Spleen (tissue), 7 donors: ENCODE measurements around the gene RRH.

ENCODE experiments used
- POLR2A ChIP-seq, 3 donors: fragments of 450-650 bp; IDR thresholded peaks; one replicate each; pipeline ENCODE4 v1.5.1; 2017; ENCODE audit warnings: antibody characterized with exemption in 3 of 3, mild to moderate bottlenecking in 1 of 3
- TF ChIP-seq, protein P1 (sequence below), 11 experiments: fragments of 200-600 bp in 7 of 11; fragments of 450-650 bp in 4 of 11; sonication (generic) in 4 of 11; IDR thresholded peaks in 8 of 11; conservative IDR thresholded peaks in 3 of 11; 1 replicate in 7 of 11; 2 replicates in 4 of 11; pipeline versions ENCODE4 v1.4.0 to v1.8.0; 2016 to 2021; ENCODE audit warnings: antibody characterized with exemption in 11 of 11, inconsistent platforms in 4 of 11, mild to moderate bottlenecking in 1 of 11
- donor health status: DM: no; HTN: no; CAD: no; lungs with moderate emphysema.
- donor health status: DM: no; HTN: no; CAD: no.
- donor health status: DM: no; HTN: no; CAD: no.

DNA sequence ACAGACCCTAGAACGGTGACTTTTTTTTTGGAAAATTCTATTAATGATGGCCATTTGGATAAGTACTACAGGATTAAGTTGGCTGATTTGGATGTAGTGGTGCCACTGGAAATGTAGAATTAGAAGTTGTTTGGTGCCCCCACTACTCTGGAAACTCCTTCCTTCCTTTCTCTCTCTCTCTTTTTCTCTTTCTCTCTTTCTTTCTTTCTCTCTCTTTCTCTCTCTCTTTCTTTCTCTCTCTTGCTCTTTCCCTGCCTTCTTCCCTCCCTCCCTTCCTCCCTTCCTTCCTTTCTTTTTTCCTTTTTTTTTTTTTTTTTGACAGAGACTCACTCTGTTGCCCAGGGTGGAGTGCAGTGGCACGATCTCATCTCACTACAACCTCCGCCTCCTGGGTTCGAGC lies 9.5 kb upstream of the RRH start:
- TF ChIP-seq, protein P1, sequence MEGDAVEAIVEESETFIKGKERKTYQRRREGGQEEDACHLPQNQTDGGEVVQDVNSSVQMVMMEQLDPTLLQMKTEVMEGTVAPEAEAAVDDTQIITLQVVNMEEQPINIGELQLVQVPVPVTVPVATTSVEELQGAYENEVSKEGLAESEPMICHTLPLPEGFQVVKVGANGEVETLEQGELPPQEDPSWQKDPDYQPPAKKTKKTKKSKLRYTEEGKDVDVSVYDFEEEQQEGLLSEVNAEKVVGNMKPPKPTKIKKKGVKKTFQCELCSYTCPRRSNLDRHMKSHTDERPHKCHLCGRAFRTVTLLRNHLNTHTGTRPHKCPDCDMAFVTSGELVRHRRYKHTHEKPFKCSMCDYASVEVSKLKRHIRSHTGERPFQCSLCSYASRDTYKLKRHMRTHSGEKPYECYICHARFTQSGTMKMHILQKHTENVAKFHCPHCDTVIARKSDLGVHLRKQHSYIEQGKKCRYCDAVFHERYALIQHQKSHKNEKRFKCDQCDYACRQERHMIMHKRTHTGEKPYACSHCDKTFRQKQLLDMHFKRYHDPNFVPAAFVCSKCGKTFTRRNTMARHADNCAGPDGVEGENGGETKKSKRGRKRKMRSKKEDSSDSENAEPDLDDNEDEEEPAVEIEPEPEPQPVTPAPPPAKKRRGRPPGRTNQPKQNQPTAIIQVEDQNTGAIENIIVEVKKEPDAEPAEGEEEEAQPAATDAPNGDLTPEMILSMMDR (IDR thresholded peaks at IDR 0.05 in 8 of 11, conservative IDR thresholded peaks at IDR 0.05 in 3 of 11), result no peak
- no peak for TF ChIP-seq POLR2A (IDR thresholded peaks at IDR 0.05)
